WTC11 (cell line): ENCODE measurements around the gene TSSC4. TPM values are rescaled to one million over a fixed set of nuclear protein-coding genes. Genes with fewer than 3 reads are reported as not detected.

Experiments used
- ATAC-seq: fragments of 200-7000 bp; cut with Tn5 transposase; 2 replicates; pipeline ENCODE4 v1.10.0; 2021; ENCODE audit warnings: mild to moderate bottlenecking, moderate library complexity
- CTCF ChIA-PET: fragments of 300-600 bp; sonication (Branson Sonifier 250); formaldehyde crosslinking; loops from one replicate; lab custom pipeline; 2021; ENCODE audit warnings: antibody characterized with exemption; lab: Charles Lee
- POLR2A ChIA-PET: fragments of 350-600 bp; sonication (Branson Sonifier 250); formaldehyde crosslinking; loops from one replicate; lab custom pipeline; 2021; ENCODE audit warnings: antibody characterized with exemption; lab: Charles Lee
- DNase-seq: peaks from one replicate; pipeline ENCODE4 v3.0.0; 2021; ENCODE audit warnings: low spot score
- H3K27ac Mint-ChIP-seq: 2 replicates; pipeline ENCODE4 v1.8.0; 2021; ENCODE audit warnings: mixed read lengths
- H3K27me3 Mint-ChIP-seq: 2 replicates; pipeline ENCODE4 v1.8.0; 2021; ENCODE audit warnings: low read depth, mild to moderate bottlenecking, moderate library complexity, mixed read lengths
- H3K36me3 Mint-ChIP-seq: 2 replicates; pipeline ENCODE4 v1.8.0; 2021; ENCODE audit warnings: mixed read lengths
- H3K4me1 Mint-ChIP-seq: 2 replicates; pipeline ENCODE4 v1.8.0; 2022; ENCODE audit warnings: mixed read lengths
- H3K4me3 Mint-ChIP-seq: 2 replicates; pipeline ENCODE4 v1.8.0; 2021; ENCODE audit warnings: mild to moderate bottlenecking, moderate library complexity, mixed read lengths
- H3K9me3 Mint-ChIP-seq: 2 replicates; pipeline ENCODE4 v1.8.0; 2021; ENCODE audit warnings: mixed read lengths
- AFF4 ChIP-seq: sonication (generic); formaldehyde crosslinking; IDR thresholded peaks from 2 replicates; pipeline ENCODE4 v1.8.1; 2023; ENCODE audit warnings: mild to moderate bottlenecking, missing genetic modification reagents, borderline replicate concordance
- ATF3 ChIP-seq: sonication (generic); formaldehyde crosslinking; conservative IDR thresholded peaks from 2 replicates; pipeline ENCODE4 v1.8.1; 2022; ENCODE audit warnings: mild to moderate bottlenecking, missing genetic modification reagents
- CTCF ChIP-seq: fragments of 200-600 bp; IDR thresholded peaks from 2 replicates; pipeline ENCODE4 v1.8.0; 2022; ENCODE audit warnings: antibody characterized with exemption
- E2F4 ChIP-seq: sonication (generic); formaldehyde crosslinking; IDR thresholded peaks from 2 replicates; pipeline ENCODE4 v1.8.1; 2022; ENCODE audit warnings: low read depth, mild to moderate bottlenecking, moderate library complexity, missing genetic modification reagents, borderline replicate concordance
- E2F5 ChIP-seq: sonication (generic); formaldehyde crosslinking; IDR thresholded peaks from 2 replicates; pipeline ENCODE4 v1.8.1; 2022; ENCODE audit warnings: mild to moderate bottlenecking, moderate library complexity, missing genetic modification reagents
- EMX1 ChIP-seq: fragments of 250-450 bp; sonication (Bioruptor Pico); IDR thresholded peaks from 2 replicates; pipeline ENCODE4 v1.8.0; 2021; ENCODE audit warnings: mild to moderate bottlenecking
- FOXK1 ChIP-seq: sonication (generic); formaldehyde crosslinking; IDR thresholded peaks from 2 replicates; pipeline ENCODE4 v1.8.0; 2022; ENCODE audit warnings: mild to moderate bottlenecking, moderate library complexity, missing genetic modification reagents
- GABPB1 ChIP-seq: sonication (generic); formaldehyde crosslinking; IDR thresholded peaks from 2 replicates; pipeline ENCODE4 v1.8.1; 2023; ENCODE audit warnings: mild to moderate bottlenecking, missing genetic modification reagents
- GRHL2 ChIP-seq: fragments of 250-450 bp; sonication (Bioruptor Pico); IDR thresholded peaks from 2 replicates; pipeline ENCODE4 v1.8.0; 2022; ENCODE audit warnings: mild to moderate bottlenecking, moderate library complexity; ENCODE audit not compliant: insufficient replicate concordance, severe bottlenecking
- HMGA2 ChIP-seq: fragments of 250-450 bp; sonication (Bioruptor Pico); IDR thresholded peaks from 2 replicates; pipeline ENCODE4 v1.4.0; 2021; ENCODE audit warnings: mild to moderate bottlenecking, moderate library complexity
- IRF2 ChIP-seq: sonication (generic); formaldehyde crosslinking; IDR thresholded peaks from 2 replicates; pipeline ENCODE4 v1.8.0; 2022; ENCODE audit warnings: low read depth, missing genetic modification reagents, borderline replicate concordance
- JUN ChIP-seq: sonication (generic); formaldehyde crosslinking; IDR thresholded peaks from 2 replicates; pipeline ENCODE4 v1.8.0; 2023; ENCODE audit warnings: mild to moderate bottlenecking, missing genetic modification reagents
- MXD4 ChIP-seq: fragments of 250-450 bp; sonication (Bioruptor Pico); IDR thresholded peaks from 2 replicates; pipeline ENCODE4 v1.8.0; 2021; ENCODE audit warnings: mild to moderate bottlenecking, moderate library complexity, borderline replicate concordance
- MYBL2 ChIP-seq: sonication (generic); formaldehyde crosslinking; IDR thresholded peaks from 2 replicates; pipeline ENCODE4 v1.8.1; 2023; ENCODE audit warnings: mild to moderate bottlenecking, moderate library complexity, missing genetic modification reagents
- OVOL2 ChIP-seq: fragments of 250-450 bp; sonication (Bioruptor Pico); IDR thresholded peaks from 2 replicates; pipeline ENCODE4 v1.9.0; 2021; ENCODE audit warnings: mild to moderate bottlenecking, borderline replicate concordance
- SMAD3 ChIP-seq: sonication (generic); formaldehyde crosslinking; IDR thresholded peaks from 2 replicates; pipeline ENCODE4 v1.8.0; 2022; ENCODE audit warnings: missing genetic modification reagents, mild to moderate bottlenecking, borderline replicate concordance
- TEAD1 ChIP-seq: sonication (generic); formaldehyde crosslinking; IDR thresholded peaks from 2 replicates; pipeline ENCODE4 v1.8.0; 2022; ENCODE audit warnings: mild to moderate bottlenecking, missing genetic modification reagents
- TP53 ChIP-seq: sonication (generic); formaldehyde crosslinking; IDR thresholded peaks from 2 replicates; pipeline ENCODE4 v1.8.1; 2023; ENCODE audit warnings: mild to moderate bottlenecking, missing genetic modification reagents
- ZMAT4 ChIP-seq: fragments of 250-450 bp; sonication (Bioruptor Pico); IDR thresholded peaks from 2 replicates; pipeline ENCODE4 v1.9.0; 2021; ENCODE audit warnings: mild to moderate bottlenecking
- ZNF232 ChIP-seq: sonication (generic); formaldehyde crosslinking; IDR thresholded peaks from 2 replicates; pipeline ENCODE4 v1.8.0; 2022; ENCODE audit warnings: mild to moderate bottlenecking, missing genetic modification reagents
- ZNF396 ChIP-seq: fragments of 250-450 bp; sonication (Bioruptor Pico); IDR thresholded peaks from 2 replicates; pipeline ENCODE4 v1.8.0; 2021; ENCODE audit warnings: mild to moderate bottlenecking, moderate library complexity, borderline replicate concordance
- ZNF671 ChIP-seq: fragments of 250-450 bp; sonication (Bioruptor Pico); IDR thresholded peaks from 2 replicates; pipeline ENCODE4 v1.8.0; 2021; ENCODE audit warnings: mild to moderate bottlenecking
- total RNA-seq: library from RNA; stranded (reverse); gene quantifications from 3 replicates; pipeline ENCODE4 v1.2.3, GENCODE V29; 2021

The TSSC4 gene
- total RNA-seq, 1 experiment from 2014 or later, result 41.4 TPM

- ATAC-seq, result no peak
- Mint-ChIP-seq H3K4me1 (peaks cover 3% of the 10 kb centered on the region), H3K36me3 (no peaks in the 10 kb centered on the region), H3K4me3 (no peak overlapping the region)
- no peak for TF ChIP-seq ZNF671 (CRISPR knock-in tag)
- TF ChIP-seq MYBL2 (CRISPR knock-in tag), result no peak
- no peak for TF ChIP-seq MXD4 (CRISPR knock-in tag)
- TF ChIP-seq E2F5, result no peak
- TF ChIP-seq TEAD1 (CRISPR knock-in tag), result no peak
- TF ChIP-seq ZNF396 (CRISPR knock-in tag), result no peak
- TF ChIP-seq ZMAT4 (CRISPR knock-in tag), result no peak
- no peak for TF ChIP-seq E2F4
- no peak for TF ChIP-seq FOXK1 (CRISPR knock-in tag)
- TF ChIP-seq, all 79 proteins: peak for 0
- peaks cover 85% of the 10 kb centered on the region for H3K27me3 Mint-ChIP-seq
- no peak for DNase-seq
- CTCF ChIA-PET, result no interaction called here
- POLR2A ChIA-PET, result no interaction called here
- no peak overlapping the region for H3K27ac Mint-ChIP-seq
- H3K9me3 Mint-ChIP-seq, result no peaks in the 10 kb centered on the region
Measured at GRCh38 chr11:2447951-2448650, 47.6 kb downstream of the TSSC4 start.

- H3K4me3 Mint-ChIP-seq, result no peak overlapping the region
- ATAC-seq, result no peak
- CTCF ChIA-PET, result interaction anchor here (0.9 to 1.3 kb wide), 2 partner anchors 28 to 82 kb away, joined by 5 read pairs; no protein-coding TSS in a partner anchor
- no peak for TF ChIP-seq FOXK1 (CRISPR knock-in tag)
- TF ChIP-seq OVOL2 (CRISPR knock-in tag), result no peak
- TF ChIP-seq HMGA2 (CRISPR knock-in tag), result no peak
- no peak for TF ChIP-seq IRF2 (CRISPR knock-in tag)
- no peak for TF ChIP-seq ATF3 (CRISPR knock-in tag)
- TF ChIP-seq ZNF232 (CRISPR knock-in tag), result no peak
- TF ChIP-seq CTCF, result no peak
- no peak for TF ChIP-seq SMAD3 (CRISPR knock-in tag)
- TF ChIP-seq GABPB1, result no peak
- TF ChIP-seq TP53, result no peak
- no peak for TF ChIP-seq EMX1 (CRISPR knock-in tag)
- TF ChIP-seq JUN (CRISPR knock-in tag), result no peak
- no peak for TF ChIP-seq GRHL2 (CRISPR knock-in tag)
- no peak for TF ChIP-seq AFF4 (CRISPR knock-in tag)
Measured at GRCh38 chr11:2448661-2449547, 48.4 kb downstream of the TSSC4 start.

More at GRCh38 chr11:2448661-2449547, 48.4 kb downstream of the TSSC4 start:
- Mint-ChIP-seq H3K27ac (no peak overlapping the region), H3K9me3 (no peaks in the 10 kb centered on the region), H3K4me1 (peaks cover 3% of the 10 kb centered on the region), H3K27me3 (peaks cover 87% of the 10 kb centered on the region), H3K36me3 (no peaks in the 10 kb centered on the region)
- POLR2A ChIA-PET, result no interaction called here
- DNase-seq, result no peak
